Measurements from ENCODE around the gene LMNTD2.

LMNTD2 gene

DNA sequence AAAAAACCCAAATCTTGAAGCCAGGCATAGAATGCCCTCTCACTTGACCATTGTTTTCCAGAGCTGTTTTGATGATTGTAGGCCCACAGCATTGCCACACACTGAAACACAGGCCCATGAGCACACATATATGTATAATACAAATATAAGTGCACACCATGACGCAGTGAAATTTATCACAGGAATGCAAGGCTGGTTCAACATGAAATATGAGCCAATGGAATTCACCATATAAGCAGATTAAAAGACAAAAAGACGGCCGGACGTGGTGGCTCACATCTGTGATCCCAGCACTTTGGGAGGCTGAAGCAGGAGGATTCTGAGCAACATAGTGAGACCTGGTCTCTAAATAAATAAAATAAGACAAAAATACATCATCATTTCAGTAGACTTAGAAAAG lies 44.1 kb downstream of the LMNTD2 start:
- Histone ChIP-seq H3K27me3 (replicated peaks; ENCODE audit: control insufficient read depth, insufficient read depth, low read length) (no peaks in the 10 kb centered on the region), H3K4me3 (replicated peaks; ENCODE audit: low read depth, low read length) (no peak overlapping the region), H3K36me3 (ENCODE audit: control insufficient read depth, insufficient read depth, low read length) (no peaks in the 10 kb centered on the region; the same call in 1 of the 2 replicates)
- DNase-seq (ENCODE audit: extremely low read depth, insufficient read length), result no peak
- no peak for TF ChIP-seq CTCF (IDR thresholded peaks at IDR 0.05; ENCODE audit: insufficient read depth, low read length, poor library complexity, severe bottlenecking)

DNA sequence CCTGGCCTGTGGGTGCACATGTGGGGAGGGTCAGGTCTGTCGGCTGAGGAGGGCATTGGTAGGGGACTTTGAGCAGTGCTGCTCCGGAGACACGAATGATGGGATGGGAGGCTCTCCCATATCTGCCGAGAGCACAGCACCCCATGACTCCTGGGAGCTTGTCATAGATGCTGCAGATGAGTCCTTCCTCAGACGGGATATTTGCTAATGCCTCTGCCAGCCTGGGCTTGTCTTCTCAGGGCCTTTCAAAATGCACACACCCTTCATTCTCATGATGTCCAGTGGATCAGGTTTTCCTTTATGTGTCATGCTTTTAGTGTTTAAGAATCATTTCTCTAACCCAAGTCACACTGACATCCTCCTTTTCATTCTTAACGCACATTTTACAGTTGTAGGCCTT lies 45.4 kb downstream of the LMNTD2 start:
- no peaks in the 10 kb centered on the region; the same call in 1 of the 2 replicates for H3K36me3 ChIP-seq (ENCODE audit: control insufficient read depth, insufficient read depth, low read length)
- TF ChIP-seq CTCF (IDR thresholded peaks at IDR 0.05; ENCODE audit: insufficient read depth, low read length, poor library complexity, severe bottlenecking), result no peak
- no peak for DNase-seq (ENCODE audit: extremely low read depth, insufficient read length)
- H3K4me3 ChIP-seq (replicated peaks; ENCODE audit: low read depth, low read length), result no peak overlapping the region
- no peaks in the 10 kb centered on the region for H3K27me3 ChIP-seq (replicated peaks; ENCODE audit: control insufficient read depth, insufficient read depth, low read length)

DNA sequence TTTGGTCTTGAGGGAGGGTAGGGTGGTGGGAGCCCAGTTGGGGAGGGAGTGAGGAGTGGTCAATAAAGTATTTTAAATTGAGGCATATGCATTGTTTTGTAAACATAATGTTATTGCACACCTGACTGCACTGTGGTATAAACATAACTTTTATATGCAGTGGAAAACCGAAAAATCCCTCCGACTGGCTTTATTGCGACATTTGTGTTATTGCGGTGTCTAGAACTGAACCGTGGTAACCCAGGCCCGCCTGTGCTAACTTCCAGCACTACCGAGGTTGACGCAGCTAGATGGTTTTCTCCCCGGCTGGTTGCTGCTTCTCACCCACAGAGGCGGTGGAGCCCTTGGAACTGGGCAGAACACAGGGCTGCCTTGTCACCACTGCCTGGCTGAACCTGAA lies 45.9 kb downstream of the LMNTD2 start:
- Histone ChIP-seq H3K27me3 (replicated peaks; ENCODE audit: control insufficient read depth, insufficient read depth, low read length) (no peaks in the 10 kb centered on the region), H3K36me3 (ENCODE audit: control insufficient read depth, insufficient read depth, low read length) (peaks cover 2% of the 10 kb centered on the region; the same call in 1 of the 2 replicates), H3K4me3 (replicated peaks; ENCODE audit: low read depth, low read length) (no peak overlapping the region)
- no peak for DNase-seq (ENCODE audit: extremely low read depth, insufficient read length)
- TF ChIP-seq CTCF (IDR thresholded peaks at IDR 0.05; ENCODE audit: insufficient read depth, low read length, poor library complexity, severe bottlenecking), result no peak

- no peak for TF ChIP-seq CTCF (IDR thresholded peaks at IDR 0.05; ENCODE audit: insufficient read depth, low read length, poor library complexity, severe bottlenecking)
- Histone ChIP-seq H3K36me3 (ENCODE audit: control insufficient read depth, insufficient read depth, low read length) (peaks cover 3% of the 10 kb centered on the region), H3K4me3 (replicated peaks; ENCODE audit: low read depth, low read length) (no peak overlapping the region), H3K27me3 (replicated peaks; ENCODE audit: control insufficient read depth, insufficient read depth, low read length) (no peaks in the 10 kb centered on the region)
- DNase-seq (ENCODE audit: extremely low read depth, insufficient read length), result no peak
These were observed 47.6 kb downstream of the LMNTD2 start for GRCh38 chr11:512761-513595.

- TF ChIP-seq CTCF (IDR thresholded peaks at IDR 0.05; ENCODE audit: insufficient read depth, low read length, poor library complexity, severe bottlenecking), result no peak
- peaks cover 3% of the 10 kb centered on the region for H3K36me3 ChIP-seq (ENCODE audit: control insufficient read depth, insufficient read depth, low read length)
These were observed 51.6 kb downstream of the LMNTD2 start for GRCh38 chr11:508956-509355.

More at GRCh38 chr11:508956-509355, 51.6 kb downstream of the LMNTD2 start:
- Histone ChIP-seq H3K27me3 (replicated peaks; ENCODE audit: control insufficient read depth, insufficient read depth, low read length) (no peaks in the 10 kb centered on the region), H3K4me3 (replicated peaks; ENCODE audit: low read depth, low read length) (no peak overlapping the region)
- no peak for DNase-seq (ENCODE audit: extremely low read depth, insufficient read length)

Data from GM06990 (cell line).